ENCODE results near the gene AATK.

AATK gene

GRCh38 chr17:81181811-81182185 lies 15.8 kb upstream of the AATK start:
- DNase-seq, result no peak

GRCh38 chr17:81180836-81181810 lies 15.1 kb upstream of the AATK start:
- DNase-seq, result no peak

- no peak for DNase-seq
Observed at GRCh38 chr17:81179861-81180260, 13.8 kb upstream of the AATK start.

GRCh38 chr17:81179220-81179619 lies 13.2 kb upstream of the AATK start:
- DNase-seq, result peak; percentile 64

GRCh38 chr17:81178136-81179091 lies 12.4 kb upstream of the AATK start:
- DNase-seq, result no peak

- DNase-seq, result no peak
Observed at GRCh38 chr17:81176666-81177065, 10.6 kb upstream of the AATK start.

GRCh38 chr17:81173762-81174155 lies 7.7 kb upstream of the AATK start:
- no peak for DNase-seq

- no peak for DNase-seq
Observed at GRCh38 chr17:81173052-81173761, 7.2 kb upstream of the AATK start.

GRCh38 chr17:81171941-81172340 lies 5.9 kb upstream of the AATK start:
- DNase-seq, result no peak

- DNase-seq, result no peak
Observed at GRCh38 chr17:81170727-81171494, 4.9 kb upstream of the AATK start.

- no peak for DNase-seq
Observed at GRCh38 chr17:81169870-81170309, 3.9 kb upstream of the AATK start.

GRCh38 chr17:81167638-81168037 lies 1.6 kb upstream of the AATK start:
- DNase-seq, result no peak

- no peak for DNase-seq
Observed at GRCh38 chr17:81167194-81167524, 1.1 kb upstream of the AATK start.

- no peak for DNase-seq
Observed at GRCh38 chr17:81165246-81166032, 582 bp downstream of the AATK start, which contains the start of gene PVALEF. TSS of gene PVALEF (plus strand) at chr17:81165507. CDS start at chr17:81181227, 15,720 bp downstream.

GRCh38 chr17:81164371-81165245 lies 1.4 kb downstream of the AATK start:
- DNase-seq, result no peak

- no peak for DNase-seq
Observed at GRCh38 chr17:81163703-81164370, 2.2 kb downstream of the AATK start.

- no peak for DNase-seq
Observed at GRCh38 chr17:81163051-81163695, 2.8 kb downstream of the AATK start.

- DNase-seq, result no peak
Observed at GRCh38 chr17:81162491-81162890, 3.5 kb downstream of the AATK start.

GRCh38 chr17:81161972-81162371 lies 4.0 kb downstream of the AATK start:
- DNase-seq, result no peak
